T-cell (primary cell): ENCODE measurements around the gene SAMD10. TPM values are rescaled to one million over a fixed set of nuclear protein-coding genes. Genes with fewer than 3 reads are reported as not detected.
"Not testable (repeated sequence)": the region's sequence is repeated elsewhere in the genome, so short reads cannot be mapped to it uniquely, and the experiment has no call there.

Experiments used
- ATAC-seq, 4 experiments: fragments of 200-7000 bp in 3 of 4; fragments of 150-1000 bp in 1 of 4; cut with Tn5 transposase; replicated peaks in 1 of 4; 1 replicate in 3 of 4; 2 replicates in 1 of 4; pipeline ENCODE4 v1.10.0; 2021; ENCODE audit warnings: moderate library complexity in 3 of 4, mild to moderate bottlenecking in 2 of 4, moderate number of reproducible peaks in 1 of 4
- CTCF ChIA-PET, 2 donors: fragments of 300-600 bp; sonication (Branson Sonifier 250); formaldehyde crosslinking; loops; one replicate each; lab custom pipeline; 2022; ENCODE audit warnings: antibody characterized with exemption in 2 of 2; lab: Charles Lee
- POLR2A ChIA-PET, 2 donors: fragments of 300-600 bp; sonication (Branson Sonifier 250); formaldehyde crosslinking; loops; one replicate each; lab custom pipeline; 2022; ENCODE audit warnings: antibody characterized with exemption in 2 of 2; lab: Charles Lee
- DNase-seq, 35 experiments: peaks; one replicate each; pipeline versions ENCODE4 v3.0.0 to v3.0.0-alpha.2; 2013 to 2023
- H3K27ac ChIP-seq: one replicate; pipeline ENCODE4 v1.5.1; 2013; ENCODE audit warnings: low read length
- H3K27me3 ChIP-seq, 2 experiments: replicated peaks in 1 of 2; 1 replicate in 1 of 2; 2 replicates in 1 of 2; pipeline versions ENCODE4 v1.6.1 to v1.7.0; 2013; ENCODE audit warnings: low read length in 1 of 2, mixed read lengths in 1 of 2; ENCODE audit not compliant: control insufficient read depth in 2 of 2, insufficient read depth in 2 of 2; ENCODE audit errors: extremely low read depth in 1 of 2
- H3K36me3 ChIP-seq, 2 donors: 1 replicate in 1 of 2; 2 replicates in 1 of 2; pipeline versions ENCODE4 v1.6.1 to v1.7.0; 2013; ENCODE audit warnings: low read length in 1 of 2; ENCODE audit not compliant: control insufficient read depth in 2 of 2, insufficient read depth in 1 of 2; ENCODE audit errors: extremely low read depth in 1 of 2
- H3K4me1 ChIP-seq, 2 experiments: 1 replicate in 1 of 2; 2 replicates in 1 of 2; pipeline versions ENCODE4 v1.6.1 to v1.7.0; 2013; ENCODE audit warnings: low read length in 2 of 2, mixed read lengths in 1 of 2; ENCODE audit not compliant: insufficient read depth in 2 of 2, control insufficient read depth in 1 of 2; ENCODE audit errors: extremely low read depth in 1 of 2
- H3K4me3 ChIP-seq, 2 donors: 1 replicate in 1 of 2; 2 replicates in 1 of 2; pipeline versions ENCODE4 v1.5.1 to v1.7.0; 2013; ENCODE audit warnings: mild to moderate bottlenecking in 2 of 2, low read length in 1 of 2, moderate library complexity in 1 of 2; ENCODE audit not compliant: control insufficient read depth in 1 of 2; ENCODE audit errors: extremely low read depth in 1 of 2
- H3K9me3 ChIP-seq: 2 replicates; pipeline ENCODE4 v1.7.0; 2013
- H3K27ac Mint-ChIP-seq, 2 donors: one replicate each; pipeline ENCODE4 v1.8.0; 2020 to 2021; ENCODE audit warnings: mild to moderate bottlenecking in 2 of 2, mixed read lengths in 2 of 2
- H3K27me3 Mint-ChIP-seq, 2 donors: one replicate each; pipeline ENCODE4 v1.8.0; 2021 to 2022; ENCODE audit warnings: mixed read lengths in 2 of 2
- H3K36me3 Mint-ChIP-seq: one replicate; pipeline ENCODE4 v1.8.0; 2021; ENCODE audit warnings: mixed read lengths
- H3K4me1 Mint-ChIP-seq, 3 donors: one replicate each; pipeline ENCODE4 v1.8.0; 2020 to 2022; ENCODE audit warnings: mixed read lengths in 3 of 3, mild to moderate bottlenecking in 1 of 3
- H3K4me3 Mint-ChIP-seq, 3 donors: one replicate each; pipeline ENCODE4 v1.8.0; 2020 to 2022; ENCODE audit warnings: mild to moderate bottlenecking in 3 of 3, mixed read lengths in 3 of 3, moderate library complexity in 3 of 3
- H3K9me3 Mint-ChIP-seq, 3 donors: one replicate each; pipeline ENCODE4 v1.8.0; 2020 to 2022; ENCODE audit warnings: mixed read lengths in 3 of 3
- WGBS: methylation state at CpG from one replicate; pipeline ENCODE4 v1.1.5; 2013; ENCODE audit warnings: missing lambda C conversion rate; ENCODE audit not compliant: insufficient coverage; 5-methylcytosine and 5-hydroxymethylcytosine counted together
- total RNA-seq, 35 experiments: library from RNA in 6 of 35; stranded (reverse) in 6 of 35; fragments of 120-200 nt in 1 of 35; gene quantifications; one replicate each; pipeline versions ENCODE4 v1.2.1 to v1.2.4 and lab custom pipeline; 2013 to 2026

Gene SAMD10
- total RNA-seq, 5 donors from 2014 or later (not counting 1 experiment from before 2014, with no cell fraction given) = 16.1 to 30.8 (median 17.7) TPM

DNA sequence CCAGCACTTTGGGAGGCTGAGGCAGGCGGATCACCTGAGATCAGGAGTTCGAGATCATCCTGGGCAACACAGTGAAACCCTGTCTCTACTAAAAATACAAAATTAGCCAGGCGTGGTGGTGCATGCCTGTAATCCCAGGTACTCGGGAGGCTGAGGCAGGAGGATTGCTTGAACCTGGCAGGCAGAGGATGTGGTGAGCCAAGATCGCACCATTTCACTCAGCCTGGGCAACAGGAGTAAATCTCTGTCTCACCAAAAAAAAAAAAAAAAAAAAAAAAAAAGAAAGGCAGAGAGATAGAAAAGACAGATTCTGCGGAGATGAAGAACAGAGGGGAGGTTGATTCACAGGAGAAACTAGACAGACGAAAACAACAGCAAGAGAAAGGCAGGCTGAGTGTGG lies 2.9 kb downstream of the SAMD10 start:
- Mint-ChIP-seq H3K4me3 (peak overlapping the region in 2 of 3 donors; percentile 21 to 84), H3K4me1 (peaks cover 47 to 67% (median 58%) of the 10 kb centered on the region in 3 donors), H3K27ac (peak overlapping the region; percentile 88 to 90)
- H3K4me3 ChIP-seq, POLR2A ChIA-PET, H3K36me3 Mint-ChIP-seq, CTCF ChIA-PET, H3K27me3 ChIP-seq, H3K27me3 Mint-ChIP-seq, ATAC-seq, H3K9me3 Mint-ChIP-seq, DNase-seq, H3K9me3 ChIP-seq: not testable (repeated sequence)
- WGBS = 79% methylated on average over 2 of the region's 7 CpGs
- Histone ChIP-seq H3K36me3 (peaks cover 11 to 15% of the 10 kb centered on the region in 2 donors), H3K27ac (peak overlapping the region; percentile 71), H3K4me1 (peaks cover 24 to 54% of the 10 kb centered on the region in 2 experiments)

DNA sequence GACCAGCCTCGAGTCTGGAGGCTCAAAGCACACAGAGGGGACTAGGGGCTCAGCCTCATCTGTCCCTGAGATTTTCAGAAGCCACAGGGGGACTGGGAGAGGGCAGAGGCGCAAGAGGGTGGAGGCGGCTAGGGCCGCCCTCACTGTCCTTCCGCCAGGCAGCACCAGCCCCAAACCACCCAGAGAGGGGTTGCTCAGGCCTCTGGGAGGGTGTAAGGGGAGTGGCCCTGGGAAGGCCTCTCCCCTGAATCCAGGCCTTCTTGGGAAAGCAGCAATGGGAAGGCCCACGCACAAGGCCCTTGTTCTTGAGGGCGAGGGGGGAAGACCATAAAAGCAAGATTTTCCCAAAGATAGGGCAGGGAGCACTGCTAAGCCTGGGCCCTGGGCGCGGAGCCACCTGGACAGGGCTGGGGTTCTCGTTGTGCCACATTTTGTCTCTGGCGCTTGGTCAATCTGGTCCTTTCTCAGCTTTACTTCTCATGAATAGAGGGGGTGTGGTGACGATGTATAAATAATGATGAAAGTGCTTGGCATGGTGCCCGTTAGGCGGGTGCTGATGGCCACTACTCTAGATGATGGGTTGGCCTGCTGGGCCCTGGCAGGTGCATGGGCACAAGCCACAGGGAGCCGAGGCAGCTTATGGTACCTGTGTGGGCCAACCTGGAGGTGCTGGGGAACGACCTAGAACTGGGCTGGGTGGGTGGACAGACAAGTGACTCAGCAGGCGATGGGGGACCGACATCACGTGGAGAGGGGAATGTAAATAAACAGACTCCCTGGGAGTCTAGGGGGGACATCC lies 4.8 kb downstream of the SAMD10 start:
- CTCF ChIA-PET = interaction anchor here in 1 of 2 donors (0.9 kb wide), 1 partner anchor 60 kb away, joined by 4 read pairs; no protein-coding TSS in a partner anchor
- no peak overlapping the region for H3K4me3 Mint-ChIP-seq
- POLR2A ChIA-PET = no interaction called here

DNA sequence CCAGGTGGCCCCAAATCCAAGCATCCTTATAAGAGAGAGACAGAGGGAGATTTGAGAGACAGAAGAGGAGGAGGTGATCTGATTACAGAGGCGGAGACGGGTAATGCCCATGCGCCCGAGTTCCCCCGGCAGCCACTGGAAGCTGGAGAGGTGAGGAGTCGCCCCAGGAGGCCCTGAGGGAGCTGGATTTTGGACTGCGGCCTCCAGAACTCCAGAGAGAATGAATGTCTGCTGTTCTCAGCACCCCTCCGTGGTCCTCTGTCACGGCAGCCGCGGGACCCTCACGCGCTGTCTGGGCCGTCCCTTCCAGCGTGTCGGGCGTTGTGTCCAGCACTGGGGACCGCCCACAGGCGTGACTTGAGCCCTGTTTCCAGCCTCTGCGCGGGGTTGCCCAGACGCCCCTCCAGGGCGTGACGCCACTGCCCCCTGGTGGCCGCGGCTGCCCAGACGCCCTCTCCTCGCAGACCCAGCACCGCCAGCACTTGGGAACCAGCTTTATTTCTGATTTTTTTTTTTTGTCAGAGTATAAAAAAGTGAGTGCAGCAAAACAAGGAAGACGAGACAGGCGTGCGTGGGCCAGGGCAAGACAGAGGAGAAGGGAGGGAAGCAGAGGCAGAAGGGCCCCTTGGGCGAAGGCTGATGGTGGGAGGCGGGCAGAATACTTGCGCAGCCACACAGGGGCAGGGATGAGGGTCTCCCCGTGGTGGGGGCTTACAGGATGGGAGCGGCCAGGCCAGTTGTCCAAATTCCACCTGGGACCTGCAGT lies 5.6 kb downstream of the SAMD10 start:
- Histone ChIP-seq H3K27ac (no peak overlapping the region), H3K4me3 (no peak overlapping the region), H3K9me3 (no peaks in the 10 kb centered on the region), H3K27me3 (peaks cover 0 to 4% of the 10 kb centered on the region in 2 experiments), H3K36me3 (peaks cover 11 to 15% of the 10 kb centered on the region in 2 donors), H3K4me1 (peaks cover 17 to 45% of the 10 kb centered on the region in 2 experiments)
- H3K27me3 Mint-ChIP-seq = no peaks in the 10 kb centered on the region
- no peaks in the 10 kb centered on the region for H3K9me3 Mint-ChIP-seq
- H3K4me3 Mint-ChIP-seq = peak overlapping the region in 1 of 3 donors; percentile 9
- DNase-seq (peak in 34 of 35 experiments; percentile 48 to 87 (median 68)), ATAC-seq (peak; percentile 23 to 63 (median 42))
- ChIA-PET POLR2A (no interaction called here), CTCF (interaction anchor here (0.5 to 0.9 kb wide), 3 partner anchors 59 to 87 kb away, joined by 3 to 4 read pairs (median 3); no protein-coding TSS in a partner anchor)
- peaks cover 37 to 52% (median 51%) of the 10 kb centered on the region in 3 donors for H3K4me1 Mint-ChIP-seq
- 32% methylated on average over 36 of the region's 37 CpGs for WGBS
- peaks cover 8% of the 10 kb centered on the region for H3K36me3 Mint-ChIP-seq
- H3K27ac Mint-ChIP-seq = peak overlapping the region; percentile 78 to 81

More for the DNA sequence above, 4.8 kb downstream of the SAMD10 start:
- Histone ChIP-seq H3K4me1 (peaks cover 14 to 44% of the 10 kb centered on the region in 2 experiments), H3K36me3 (peaks cover 11 to 15% of the 10 kb centered on the region in 2 donors), H3K27ac (no peak overlapping the region), H3K4me3 (no peak overlapping the region), H3K9me3 (no peaks in the 10 kb centered on the region), H3K27me3 (peaks cover 0 to 4% of the 10 kb centered on the region in 2 experiments)
- WGBS = 85% methylated on average over 9 of the region's 19 CpGs
- Mint-ChIP-seq H3K9me3 (no peaks in the 10 kb centered on the region), H3K27me3 (no peaks in the 10 kb centered on the region), H3K27ac (peak overlapping the region; percentile 78 to 81), H3K4me1 (peaks cover 35 to 51% (median 48%) of the 10 kb centered on the region in 3 donors), H3K36me3 (peaks cover 8% of the 10 kb centered on the region)
- peak in 1 of 35 experiments; percentile 4 for DNase-seq
- no peak for ATAC-seq

DNA sequence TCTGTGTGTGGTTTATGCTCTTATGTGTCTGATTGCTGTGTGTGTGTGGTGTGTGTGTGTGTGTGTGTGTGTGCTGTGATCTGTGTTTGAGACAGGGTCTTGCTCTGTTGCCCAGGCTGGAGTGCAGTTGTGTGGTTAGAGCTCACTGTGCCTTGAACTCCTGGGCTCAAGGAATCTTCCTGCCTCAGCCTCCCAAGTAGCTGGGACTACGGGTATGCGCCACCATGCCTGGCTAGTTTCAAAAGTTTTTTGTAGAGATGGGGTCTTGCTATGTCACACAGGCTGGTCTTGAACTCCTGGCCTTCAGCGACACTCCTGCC lies 6.3 kb downstream of the SAMD10 start:
- no peak overlapping the region for H3K4me3 Mint-ChIP-seq
- H3K4me1 ChIP-seq = peaks cover 16 to 45% of the 10 kb centered on the region in 2 experiments
- ATAC-seq = no peak
- H3K36me3 Mint-ChIP-seq = peaks cover 8% of the 10 kb centered on the region
- DNase-seq = no peak
- peaks cover 0 to 4% of the 10 kb centered on the region in 2 experiments for H3K27me3 ChIP-seq
- H3K9me3 ChIP-seq = no peaks in the 10 kb centered on the region
- POLR2A ChIA-PET = no interaction called here
- H3K27me3 Mint-ChIP-seq = no peaks in the 10 kb centered on the region
- peaks cover 39 to 55% (median 53%) of the 10 kb centered on the region in 3 donors for H3K4me1 Mint-ChIP-seq
- 100% methylated on average over 1 of the region's 3 CpGs for WGBS
- no peak overlapping the region for H3K4me3 ChIP-seq
- H3K27ac Mint-ChIP-seq = peak overlapping the region in 1 of 2 donors; percentile 15
- CTCF ChIA-PET = interaction anchor here (0.5 to 0.6 kb wide), 2 partner anchors 62 to 103 kb away, joined by 3 to 7 read pairs; no protein-coding TSS in a partner anchor
- no peaks in the 10 kb centered on the region for H3K9me3 Mint-ChIP-seq
- H3K27ac ChIP-seq = no peak overlapping the region
- H3K36me3 ChIP-seq = peaks cover 11 to 15% of the 10 kb centered on the region in 2 donors

DNA sequence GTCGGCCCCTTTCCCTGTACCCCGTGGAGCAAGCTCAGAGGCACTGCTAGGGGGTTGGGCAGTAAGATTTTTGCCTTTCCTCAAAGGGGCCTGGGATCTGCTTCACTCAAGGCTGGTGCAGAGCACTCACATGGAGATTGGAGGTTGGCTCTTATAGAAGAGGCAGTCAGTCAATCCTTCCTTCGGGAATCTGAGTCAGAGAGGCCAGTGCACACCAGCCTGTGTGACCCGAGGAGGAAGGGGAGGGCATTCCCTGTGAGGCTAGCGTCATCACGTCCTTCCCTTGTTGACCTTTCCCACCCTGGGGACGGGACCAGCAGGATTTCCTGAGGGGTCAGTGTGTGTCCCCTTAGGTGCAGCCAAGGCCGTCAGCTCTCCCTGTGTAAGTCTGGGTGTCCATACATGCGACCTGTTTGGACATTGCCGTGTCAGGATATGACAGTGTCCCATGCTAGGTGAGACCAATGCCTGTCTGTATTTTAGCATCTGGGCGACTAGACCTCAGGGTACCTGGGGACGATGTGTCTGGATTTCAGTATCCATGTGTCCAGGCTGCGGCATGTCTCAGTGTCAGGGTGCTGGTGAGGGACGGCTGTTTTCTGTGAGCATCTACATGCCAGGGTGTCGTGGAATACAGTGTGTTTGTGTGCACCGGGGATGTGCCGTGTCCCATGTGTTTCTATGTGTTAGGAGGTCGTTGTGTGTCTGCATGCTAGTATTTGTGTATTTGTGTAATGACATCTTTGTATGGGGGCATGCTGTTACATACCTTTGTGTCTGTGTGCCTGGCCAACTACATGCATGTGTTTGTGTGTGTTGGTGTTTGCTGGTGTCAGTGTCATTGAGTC lies 6.9 kb downstream of the SAMD10 start:
- Mint-ChIP-seq H3K9me3 (no peaks in the 10 kb centered on the region), H3K27ac (peak overlapping the region in 1 of 2 donors; percentile 9), H3K4me3 (peak overlapping the region in 1 of 3 donors; percentile 17), H3K4me1 (peaks cover 34 to 51% (median 48%) of the 10 kb centered on the region in 3 donors), H3K36me3 (peaks cover 8% of the 10 kb centered on the region), H3K27me3 (no peaks in the 10 kb centered on the region)
- ChIA-PET CTCF (interaction anchor here in 1 of 2 donors (0.6 kb wide), 1 partner anchor 102 kb away, joined by 7 read pairs; no protein-coding TSS in a partner anchor), POLR2A (no interaction called here)
- no peak for ATAC-seq
- Histone ChIP-seq H3K27me3 (peaks cover 0 to 4% of the 10 kb centered on the region in 2 experiments), H3K27ac (no peak overlapping the region), H3K9me3 (no peaks in the 10 kb centered on the region), H3K4me1 (peaks cover 13 to 41% of the 10 kb centered on the region in 2 experiments), H3K36me3 (peaks cover 11 to 15% of the 10 kb centered on the region in 2 donors), H3K4me3 (no peak overlapping the region)
- 83% methylated on average over 16 of the region's 18 CpGs for WGBS
- peak in 1 of 35 experiments; percentile 8 for DNase-seq
